Measurements from ENCODE around the gene SYT7.
A peak's percentile ranks its signal among the peaks of the same experiment; 100 is the strongest.

The SYT7 gene

GRCh38 chr11:61514050-61514917 lies 66.6 kb downstream of the SYT7 start:
- DNase-seq (ENCODE audit: low read depth), result no peak

GRCh38 chr11:61513143-61513765 lies 67.6 kb downstream of the SYT7 start:
- DNase-seq (ENCODE audit: low read depth), result no peak

GRCh38 chr11:61512435-61512834 lies 68.4 kb downstream of the SYT7 start:
- no peak for DNase-seq (ENCODE audit: low read depth)

- no peak for DNase-seq (ENCODE audit: low read depth)
These were observed 69.5 kb downstream of the SYT7 start for GRCh38 chr11:61511383-61511782.

GRCh38 chr11:61510974-61511373 lies 69.9 kb downstream of the SYT7 start:
- no peak for DNase-seq (ENCODE audit: low read depth)

- DNase-seq (ENCODE audit: low read depth), result no peak
These were observed 70.5 kb downstream of the SYT7 start for GRCh38 chr11:61510166-61510919.

- DNase-seq (ENCODE audit: low read depth), result peak; percentile 31
These were observed 71.5 kb downstream of the SYT7 start for GRCh38 chr11:61509043-61510029.

GRCh38 chr11:61507962-61508861 lies 72.7 kb downstream of the SYT7 start, which contains the start of gene LRRC10B:
Gene LRRC10B, plus strand, starts transcription at chr11:61508749. Its CDS starts 250 bp downstream, at chr11:61508999.
- no peak for DNase-seq (ENCODE audit: low read depth)

GRCh38 chr11:61507012-61507768 lies 73.7 kb downstream of the SYT7 start:
- DNase-seq (ENCODE audit: low read depth), result no peak

GRCh38 chr11:61505640-61506155 lies 75.2 kb downstream of the SYT7 start:
- no peak for DNase-seq (ENCODE audit: low read depth)

- DNase-seq (ENCODE audit: low read depth), result no peak
These were observed 75.8 kb downstream of the SYT7 start for GRCh38 chr11:61505106-61505505.

GRCh38 chr11:61503135-61503770 lies 77.6 kb downstream of the SYT7 start:
- DNase-seq (ENCODE audit: low read depth), result no peak

GRCh38 chr11:61502522-61502921 lies 78.4 kb downstream of the SYT7 start:
- DNase-seq (ENCODE audit: low read depth), result no peak

- DNase-seq (ENCODE audit: low read depth), result no peak
These were observed 80.9 kb downstream of the SYT7 start for GRCh38 chr11:61499816-61500491.

- DNase-seq (ENCODE audit: low read depth), result no peak
These were observed 82.0 kb downstream of the SYT7 start for GRCh38 chr11:61498767-61499341.

- no peak for DNase-seq (ENCODE audit: low read depth)
These were observed 83.0 kb downstream of the SYT7 start for GRCh38 chr11:61497876-61498275.

GRCh38 chr11:61497473-61497872 lies 83.4 kb downstream of the SYT7 start:
- no peak for DNase-seq (ENCODE audit: low read depth)
